ENCODE data around the gene NAB1. TPM values are rescaled to one million over a fixed set of nuclear protein-coding genes. Genes with fewer than 3 reads are reported as not detected.
A peak's percentile ranks its signal among the peaks of the same experiment; 100 is the strongest.

The NAB1 gene
- total RNA-seq, 1 donor = 34.4 TPM

DNA sequence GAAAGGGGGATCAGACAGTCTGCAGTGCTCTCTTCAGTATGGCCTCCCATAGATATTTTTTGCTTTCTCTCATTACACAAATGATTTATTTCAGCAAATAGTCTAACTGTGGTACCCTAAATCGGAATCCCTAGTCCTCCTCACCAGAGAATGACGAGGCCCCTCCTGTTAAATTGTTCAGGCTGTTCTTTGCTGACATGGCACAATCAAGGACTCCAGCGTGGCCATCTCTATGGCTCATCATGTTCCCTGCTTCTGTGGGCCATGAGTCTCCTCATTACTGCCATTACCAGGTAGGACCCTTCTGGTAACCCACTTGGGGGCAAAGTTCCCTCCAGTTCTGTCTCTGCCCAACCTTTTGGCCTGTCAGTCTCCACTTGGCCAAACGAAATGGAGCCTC lies 62.2 kb downstream of the NAB1 start:
- TF ChIP-seq, protein P1, sequence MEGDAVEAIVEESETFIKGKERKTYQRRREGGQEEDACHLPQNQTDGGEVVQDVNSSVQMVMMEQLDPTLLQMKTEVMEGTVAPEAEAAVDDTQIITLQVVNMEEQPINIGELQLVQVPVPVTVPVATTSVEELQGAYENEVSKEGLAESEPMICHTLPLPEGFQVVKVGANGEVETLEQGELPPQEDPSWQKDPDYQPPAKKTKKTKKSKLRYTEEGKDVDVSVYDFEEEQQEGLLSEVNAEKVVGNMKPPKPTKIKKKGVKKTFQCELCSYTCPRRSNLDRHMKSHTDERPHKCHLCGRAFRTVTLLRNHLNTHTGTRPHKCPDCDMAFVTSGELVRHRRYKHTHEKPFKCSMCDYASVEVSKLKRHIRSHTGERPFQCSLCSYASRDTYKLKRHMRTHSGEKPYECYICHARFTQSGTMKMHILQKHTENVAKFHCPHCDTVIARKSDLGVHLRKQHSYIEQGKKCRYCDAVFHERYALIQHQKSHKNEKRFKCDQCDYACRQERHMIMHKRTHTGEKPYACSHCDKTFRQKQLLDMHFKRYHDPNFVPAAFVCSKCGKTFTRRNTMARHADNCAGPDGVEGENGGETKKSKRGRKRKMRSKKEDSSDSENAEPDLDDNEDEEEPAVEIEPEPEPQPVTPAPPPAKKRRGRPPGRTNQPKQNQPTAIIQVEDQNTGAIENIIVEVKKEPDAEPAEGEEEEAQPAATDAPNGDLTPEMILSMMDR (IDR thresholded peaks at IDR 0.05; ENCODE audit: insufficient read depth, low read length) = no peak
- no peak overlapping the region for H3K4me3 ChIP-seq (ENCODE audit: low read depth, low read length)
- no peak for DNase-seq (ENCODE audit: low read depth)

DNA sequence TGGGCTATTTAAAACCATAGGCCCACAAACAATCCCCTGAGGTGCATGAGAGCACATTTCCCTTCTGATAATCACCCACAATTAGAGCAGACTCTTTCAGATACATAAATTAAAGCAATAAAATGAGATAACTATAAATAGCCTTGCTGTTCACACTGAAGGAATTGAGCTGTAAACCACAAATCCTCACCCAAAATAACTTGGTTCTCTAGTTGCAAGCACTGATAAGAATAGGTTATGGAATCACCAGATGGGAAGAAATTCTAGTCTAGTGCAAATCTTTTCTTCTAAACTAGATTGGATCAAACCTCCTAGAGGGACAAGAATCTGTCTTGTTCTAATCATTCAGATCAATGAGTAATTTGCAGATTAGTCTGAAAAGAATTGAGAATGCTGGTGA lies 64.6 kb downstream of the NAB1 start:
- peak; percentile 64 for DNase-seq (ENCODE audit: low read depth)
- H3K4me3 ChIP-seq (ENCODE audit: low read depth, low read length) = no peak overlapping the region
- TF ChIP-seq, protein P1 (IDR thresholded peaks at IDR 0.05; ENCODE audit: insufficient read depth, low read length) = no peak

DNA sequence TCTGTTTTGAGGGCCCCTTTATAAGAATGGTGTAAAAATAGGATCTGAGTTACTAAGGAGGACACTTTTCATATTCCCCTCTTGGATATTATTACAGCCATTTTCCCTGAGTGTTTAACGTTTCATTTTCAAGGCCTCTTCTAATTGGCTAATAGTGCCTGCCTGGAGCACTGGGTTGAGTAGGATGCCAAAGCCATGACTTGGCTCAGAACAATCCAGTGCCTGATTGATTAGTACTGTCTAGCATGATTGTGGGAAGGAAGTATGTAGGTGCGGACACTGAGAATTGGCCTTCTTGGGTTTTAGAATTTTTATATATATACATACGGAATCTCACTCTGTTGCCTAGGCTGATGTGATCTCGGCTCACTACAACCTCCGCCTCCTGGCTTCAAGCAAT lies 66.1 kb downstream of the NAB1 start:
- peak; percentile 25 for DNase-seq (ENCODE audit: low read depth)
- TF ChIP-seq, protein P1 (IDR thresholded peaks at IDR 0.05; ENCODE audit: insufficient read depth, low read length) = no peak
- no peak overlapping the region for H3K4me3 ChIP-seq (ENCODE audit: low read depth, low read length)

DNA sequence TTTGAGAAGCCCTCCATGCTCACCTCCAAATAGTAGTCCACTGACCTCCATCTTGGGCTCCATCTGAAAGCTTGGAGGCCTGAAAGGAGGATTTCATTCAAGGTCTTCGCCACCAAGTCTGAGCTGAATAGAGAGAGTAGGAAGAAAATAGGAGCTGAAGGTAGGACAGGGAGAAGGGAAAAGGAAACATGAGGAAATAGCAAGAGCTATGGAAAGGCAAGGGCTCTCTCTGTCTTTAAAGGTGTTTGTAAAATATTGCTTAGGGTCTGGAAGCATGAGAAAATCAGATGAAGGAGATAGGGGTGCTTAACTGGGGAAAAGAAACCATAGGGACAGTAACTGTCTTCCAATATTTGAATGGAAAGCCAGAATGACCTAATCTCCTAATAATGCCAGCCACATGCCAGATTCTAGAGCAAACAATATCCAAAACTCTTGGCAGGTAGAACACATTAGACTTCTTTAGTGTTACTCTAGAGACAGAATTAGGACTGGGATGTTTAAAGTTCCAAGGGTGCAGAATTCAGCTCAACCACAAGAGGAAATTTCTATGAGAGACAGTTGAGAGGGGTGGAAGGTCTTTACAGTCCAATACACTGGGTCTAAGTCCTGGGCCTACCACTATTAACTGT lies 67.4 kb downstream of the NAB1 start:
- H3K4me3 ChIP-seq (ENCODE audit: low read depth, low read length) = no peak overlapping the region
- DNase-seq (ENCODE audit: low read depth) = peak; percentile 40
- TF ChIP-seq, protein P1 (IDR thresholded peaks at IDR 0.05; ENCODE audit: insufficient read depth, low read length) = no peak

DNA sequence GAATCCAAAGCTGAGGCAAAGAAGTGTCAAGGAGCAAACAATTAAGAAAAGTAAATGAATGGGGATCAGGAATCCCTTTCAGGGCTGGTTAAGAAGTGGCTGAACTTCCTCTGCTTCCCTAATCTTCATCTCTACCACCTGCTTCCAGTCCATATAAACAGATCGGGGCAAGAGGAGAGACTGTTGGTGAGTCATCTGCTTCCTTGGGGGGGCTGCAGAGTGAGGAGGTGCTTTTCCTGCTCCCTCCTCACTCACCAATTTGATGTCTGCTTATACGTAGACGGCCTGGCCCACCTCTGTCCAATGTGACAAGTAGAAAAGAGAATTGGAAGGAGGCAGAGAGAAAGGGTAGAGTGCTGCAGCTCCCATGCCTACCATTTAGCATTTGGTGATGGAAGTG lies 68.4 kb downstream of the NAB1 start:
- TF ChIP-seq, protein P1 (IDR thresholded peaks at IDR 0.05; ENCODE audit: insufficient read depth, low read length) = no peak
- no peak for DNase-seq (ENCODE audit: low read depth)
- H3K4me3 ChIP-seq (ENCODE audit: low read depth, low read length) = no peak overlapping the region

DNA sequence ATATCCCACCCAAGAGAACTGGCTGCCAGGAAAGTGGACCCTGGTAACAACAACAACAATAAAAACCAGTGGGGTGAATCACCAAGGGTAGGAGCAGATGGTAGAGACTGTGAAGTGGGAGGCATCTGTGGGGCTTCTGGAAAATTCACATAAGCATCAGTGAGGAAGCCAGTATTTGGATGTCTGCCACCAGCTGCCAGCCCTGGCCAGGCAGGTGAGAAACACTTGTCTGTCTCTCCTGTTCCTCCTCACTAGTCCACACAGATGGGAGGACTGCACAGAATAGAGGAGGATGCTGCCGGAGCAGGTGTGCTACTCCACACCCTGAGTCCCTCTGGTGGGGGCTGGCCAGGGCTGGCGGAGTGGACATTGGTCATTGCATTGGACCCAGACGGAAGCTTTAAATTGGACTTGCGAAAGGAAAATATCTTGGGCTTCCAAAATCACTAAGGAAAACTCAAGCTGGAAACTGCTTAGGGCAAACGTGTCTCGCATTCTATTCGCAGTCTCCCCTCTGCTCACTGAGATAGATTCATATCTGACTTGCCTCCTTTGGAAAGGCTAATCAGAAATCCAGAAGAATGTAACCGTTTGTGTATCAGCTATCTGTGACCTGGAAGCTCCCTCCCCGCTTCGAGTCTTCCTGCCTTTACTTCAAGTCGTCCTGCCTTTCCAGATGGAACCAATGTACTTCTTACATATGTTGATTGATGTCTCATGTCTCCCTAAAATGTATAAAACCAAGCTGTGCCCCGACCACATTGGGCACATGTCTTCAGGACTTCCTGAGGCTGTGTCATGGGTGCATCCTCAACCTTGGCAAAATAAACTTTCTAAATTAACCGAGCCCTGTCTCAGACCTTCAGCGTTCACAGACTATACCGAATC lies 69.1 kb downstream of the NAB1 start:
- no peak overlapping the region for H3K4me3 ChIP-seq (ENCODE audit: low read depth, low read length)
- TF ChIP-seq, protein P1 (IDR thresholded peaks at IDR 0.05; ENCODE audit: insufficient read depth, low read length) = no peak
- no peak for DNase-seq (ENCODE audit: low read depth)

All from fibroblast of the aortic adventitia (primary cell).